ENCODE results near the gene HECW1.

- TF ChIP-seq EZH2phosphoT487 (IDR thresholded peaks at IDR 0.05; ENCODE audit: insufficient read depth, low read depth) = no peak
- no peak for TF ChIP-seq EZH2 (IDR thresholded peaks at IDR 0.05; ENCODE audit: insufficient read depth, poor library complexity, severe bottlenecking)
Observed at GRCh38 chr7:43332193-43332796, 219.8 kb downstream of the HECW1 start.
